K562 (cell line): Measurements from ENCODE around the gene SPAG9. TPM values are rescaled to one million over a fixed set of nuclear protein-coding genes. Genes with fewer than 3 reads are reported as not detected.

Source experiments
- GABPB1 ChIP-seq: sonication (generic); formaldehyde crosslinking; IDR thresholded peaks from 2 replicates; pipeline ENCODE4 v1.8.0; 2022; ENCODE audit warnings: mild to moderate bottlenecking, missing genetic modification reagents
- PKNOX1 ChIP-seq: fragments of 450-650 bp; IDR thresholded peaks from 2 replicates; pipeline ENCODE4 v1.6.1; 2016
- RB1 ChIP-seq: fragments of 450-650 bp; IDR thresholded peaks from 2 replicates; pipeline ENCODE4 v1.6.1; 2017; ENCODE audit warnings: low read depth, mild to moderate bottlenecking
- REST ChIP-seq, 2 experiments: fragments of 450-650 bp; formaldehyde crosslinking in 1 of 2; IDR thresholded peaks; 2 replicates each; pipeline versions ENCODE4 v1.4.0 to v1.6.1; 2014 to 2020; ENCODE audit warnings: mild to moderate bottlenecking in 2 of 2, borderline replicate concordance in 1 of 2, low read depth in 1 of 2
- SMC3 ChIP-seq: conservative IDR thresholded peaks from 2 replicates; pipeline ENCODE4 v1.6.1; 2011; ENCODE audit warnings: low read depth, low read length, improper control_type of control experiment; ENCODE audit not compliant: insufficient read depth
- SOX6 ChIP-seq: fragments of 450-650 bp; IDR thresholded peaks from 2 replicates; pipeline ENCODE4 v1.6.1; 2014; ENCODE audit warnings: mild to moderate bottlenecking
- YY1 ChIP-seq, 3 experiments: IDR thresholded peaks; 2 replicates each; pipeline ENCODE4 v1.6.1; 2011; ENCODE audit warnings: low read length in 2 of 3, mild to moderate bottlenecking in 2 of 3, moderate library complexity in 2 of 3, borderline replicate concordance in 1 of 3, control low read depth in 1 of 3, low read depth in 1 of 3; ENCODE audit not compliant: insufficient read depth in 3 of 3, insufficient replicate concordance in 2 of 3, control insufficient read depth in 1 of 3, insufficient read length in 1 of 3; ENCODE audit errors: extremely low read depth in 1 of 3
- ZBTB2 ChIP-seq: fragments of 450-650 bp; IDR thresholded peaks from 2 replicates; pipeline ENCODE4 v1.6.1; 2016; ENCODE audit warnings: antibody characterized with exemption
- ZNF253 ChIP-seq: fragments of 250-450 bp; sonication (Bioruptor Pico); conservative IDR thresholded peaks from 2 replicates; pipeline ENCODE4 v1.6.1; 2021; ENCODE audit warnings: mild to moderate bottlenecking
- ZNF3 ChIP-seq: fragments of 250-450 bp; sonication (Bioruptor Pico); IDR thresholded peaks from 2 replicates; pipeline ENCODE4 v1.5.0; 2021; ENCODE audit warnings: mild to moderate bottlenecking, moderate library complexity
- polyA plus RNA-seq, 8 experiments: library from polyadenylated mRNA; depleted of rRNA in 4 of 8; stranded (reverse) in 5 of 8; unstranded in 3 of 8; fragments of >200 nt; fragmentation: Nextera tagmentation in 2 of 8; fragmentation: Illumina TruSeq in 1 of 8; extraction: Ambion mirVana in 2 of 8; extraction: Trizol in 1 of 8; gene quantifications; 2 replicates each; pipeline versions ENCODE4 v1.2.1 to v1.2.3, GENCODE V29; 2011 to 2014; ENCODE audit warnings: inconsistent platforms in 1 of 8, missing spikeins in 1 of 8
- total RNA-seq, 7 experiments: library from RNA; depleted of rRNA in 6 of 7; stranded (reverse); fragments of >200 nt in 6 of 7; fragmentation: Illumina TruSeq in 2 of 7; extraction: Trizol in 2 of 7; gene quantifications; 2 replicates each; pipeline versions ENCODE4 v1.2.1 to v1.2.3, GENCODE V29; 2011 to 2021; ENCODE audit warnings: low replicate concordance in 1 of 7

SPAG9 gene
- total and polyA plus RNA-seq, 9 of the 15 experiments (the other 6 are each of a cell fraction or from before 2014, with no cell fraction given): 12.2 to 99.2 (median 58.2) TPM

GRCh38 chr17:51056813-51057510 lies 63.7 kb downstream of the SPAG9 start (continued):
- TF ChIP-seq REST (IDR thresholded peaks at IDR 0.05; ENCODE audit: borderline replicate concordance) (peak; percentile 15; the same call in 1 of the 2 replicates), REST (CRISPR knock-in tag; IDR thresholded peaks at IDR 0.05; ENCODE audit: low read depth) (no peak), PKNOX1 (peak; percentile 21; the same call in 1 of the 2 replicates), SOX6 (no peak), ZBTB2 (no peak), RB1 (no peak), ZNF3 (CRISPR knock-in tag) (no peak), ZNF253 (CRISPR knock-in tag) (no peak), YY1 (IDR thresholded peaks at IDR 0.05; ENCODE audit: borderline replicate concordance in 1 of 3, control insufficient read depth in 1 of 3, extremely low read depth in 1 of 3, insufficient read depth in 3 of 3, insufficient read length in 1 of 3, insufficient replicate concordance in 2 of 3, low read depth in 1 of 3, low read length in 2 of 3) (no peak), SMC3 (0 out of 2 replicates have a peak, but pooled peaks have one; percentile 30), GABPB1 (CRISPR knock-in tag) (no peak)
